Left lung (tissue), 10 donors: ENCODE data around the gene NXT1. TPM values are rescaled to one million over a fixed set of nuclear protein-coding genes. Genes with fewer than 3 reads are reported as not detected.
"Not testable (repeated sequence)": the region's sequence is repeated elsewhere in the genome, so short reads cannot be mapped to it uniquely, and the experiment has no call there.

ENCODE experiments used
- ATAC-seq: fragments of 200-7000 bp; cut with Tn5 transposase; one replicate; pipeline ENCODE4 v1.9.1; 2020; ENCODE audit warnings: moderate library complexity
- DNase-seq, 4 donors: peaks; one replicate each; pipeline ENCODE4 v3.0.0-alpha.2; 2013 to 2020
- H3K27ac ChIP-seq, 2 donors: fragments of 200-600 bp; sonication (generic) in 1 of 2; one replicate each; pipeline versions ENCODE4 v1.5.0 to v1.8.0; 2020 to 2021
- H3K27me3 ChIP-seq, 2 donors: fragments of 200-600 bp; sonication (generic) in 1 of 2; one replicate each; pipeline versions ENCODE4 v1.5.0 to v1.8.0; 2020 to 2021
- H3K36me3 ChIP-seq, 2 donors: fragments of 200-600 bp; sonication (generic) in 1 of 2; one replicate each; pipeline versions ENCODE4 v1.5.0 to v1.8.0; 2020 to 2021
- H3K4me1 ChIP-seq, 2 donors: fragments of 200-600 bp; one replicate each; pipeline ENCODE4 v1.8.0; 2021
- H3K4me3 ChIP-seq, 2 donors: fragments of 200-600 bp; sonication (generic) in 1 of 2; one replicate each; pipeline versions ENCODE4 v1.5.0 to v1.8.0; 2020 to 2021; ENCODE audit warnings: mild to moderate bottlenecking in 1 of 2
- H3K9me3 ChIP-seq, 2 donors: fragments of 200-600 bp; sonication (generic) in 1 of 2; one replicate each; pipeline versions ENCODE4 v1.5.0 to v1.8.0; 2020 to 2021
- CTCF ChIP-seq, 2 donors: fragments of 200-600 bp; sonication (generic) in 1 of 2; IDR thresholded peaks; one replicate each; pipeline versions ENCODE4 v1.5.0 to v1.8.0; 2021; ENCODE audit warnings: antibody characterized with exemption in 2 of 2
- intact Hi-C, 2 donors: fragments of 100-400 bp; cut with DNase I; formaldehyde crosslinking; loops; one replicate each; pipeline versions ENCODE4 v1.11.2 to v1.14.2; 2022
- polyA plus RNA-seq, 6 donors: library from polyadenylated mRNA; unstranded; fragments of 120-200 nt; gene quantifications; one replicate each; pipeline ENCODE4 v1.2.1, GENCODE V29; 2013; ENCODE audit not compliant: insufficient read length in 6 of 6
- total RNA-seq, 2 donors: library from RNA; stranded (reverse); fragmentation: NEBNext Ultra II Directional; extraction: Animal tissue kit (Norgen Biotek cat#: 25700); gene quantifications; one replicate each; pipeline ENCODE4 v1.2.1, GENCODE V29; 2021
- donor health status: DM: no; HTN: yes; CAD: no.
- donor health status: DM: no; HTN: no; CAD: no.

NXT1 gene
- total and polyA plus RNA-seq, 8 donors, result 12.0 to 19.4 (median 16.2) TPM

- ATAC-seq (no peak), DNase-seq (no peak)
- no peaks in the 10 kb centered on the region for H3K4me1 ChIP-seq
- no peak overlapping the region for H3K27ac ChIP-seq
- TF ChIP-seq CTCF (IDR thresholded peaks at IDR 0.05), result no peak
- no peaks in the 10 kb centered on the region for H3K9me3 ChIP-seq
- intact Hi-C loops, result loop anchor here in 1 of 2 donors (5.0 to 10.0 kb wide), 2 partner anchors 646 to 1004 kb away; no protein-coding TSS in a partner anchor
- H3K36me3 ChIP-seq, result no peaks in the 10 kb centered on the region
- H3K4me3 ChIP-seq, result no peak overlapping the region
- H3K27me3 ChIP-seq, result no peaks in the 10 kb centered on the region
Measured at GRCh38 chr20:23341073-23341472, 9.5 kb upstream of the NXT1 start.

GRCh38 chr20:23343590-23343989 lies 7.0 kb upstream of the NXT1 start:
- intact Hi-C loops, result loop anchor here in 1 of 2 donors (5.0 to 10.0 kb wide), 2 partner anchors 649 to 1006 kb away; no protein-coding TSS in a partner anchor
- no peak for DNase-seq
- no peak for ATAC-seq
- Histone ChIP-seq H3K27ac (no peak overlapping the region), H3K9me3 (no peaks in the 10 kb centered on the region), H3K27me3 (no peaks in the 10 kb centered on the region), H3K4me3 (no peak overlapping the region), H3K4me1 (no peaks in the 10 kb centered on the region), H3K36me3 (no peaks in the 10 kb centered on the region)
- TF ChIP-seq CTCF (IDR thresholded peaks at IDR 0.05), result no peak

- intact Hi-C loops, result loop anchor here in 1 of 2 donors (5.0 to 10.0 kb wide), 2 partner anchors 650 to 1007 kb away; no protein-coding TSS in a partner anchor
- TF ChIP-seq CTCF (IDR thresholded peaks at IDR 0.05), result no peak
- no peaks in the 10 kb centered on the region for H3K9me3 ChIP-seq
- H3K27ac ChIP-seq, result no peak overlapping the region
- ATAC-seq (no peak), DNase-seq (no peak)
- no peak overlapping the region for H3K4me3 ChIP-seq
- no peaks in the 10 kb centered on the region for H3K27me3 ChIP-seq
- peaks cover 4% of the 10 kb centered on the region in 2 donors for H3K4me1 ChIP-seq
- H3K36me3 ChIP-seq, result no peaks in the 10 kb centered on the region
Measured at GRCh38 chr20:23344336-23344735, 6.3 kb upstream of the NXT1 start.

- no peaks in the 10 kb centered on the region for H3K9me3 ChIP-seq
- H3K27ac ChIP-seq, result no peak overlapping the region
- no peaks in the 10 kb centered on the region for H3K36me3 ChIP-seq
- H3K4me3 ChIP-seq, result no peak overlapping the region
- TF ChIP-seq CTCF (IDR thresholded peaks at IDR 0.05), result no peak
- no peak for DNase-seq
- no peak for ATAC-seq
- peaks cover 6 to 7% of the 10 kb centered on the region in 2 donors for H3K4me1 ChIP-seq
- intact Hi-C loops, result loop anchor here in 1 of 2 donors (10.0 kb wide), 1 partner anchor 651 kb away; no protein-coding TSS in a partner anchor
- no peaks in the 10 kb centered on the region for H3K27me3 ChIP-seq
Measured at GRCh38 chr20:23346002-23346401, 4.6 kb upstream of the NXT1 start.

- intact Hi-C loops, result loop anchor here in 1 of 2 donors (10.0 kb wide), 1 partner anchor 653 kb away; no protein-coding TSS in a partner anchor
- DNase-seq (no peak), ATAC-seq (no peak)
- peaks cover 17 to 22% of the 10 kb centered on the region in 2 donors for H3K4me1 ChIP-seq
- H3K27ac ChIP-seq, result no peak overlapping the region
- no peak overlapping the region for H3K4me3 ChIP-seq
- no peaks in the 10 kb centered on the region for H3K9me3 ChIP-seq
- H3K36me3 ChIP-seq, result no peaks in the 10 kb centered on the region
- no peaks in the 10 kb centered on the region for H3K27me3 ChIP-seq
- TF ChIP-seq CTCF (IDR thresholded peaks at IDR 0.05), result no peak
Measured at GRCh38 chr20:23347791-23348190, 2.8 kb upstream of the NXT1 start.

- intact Hi-C loops, result loop anchor here in 1 of 2 donors (10.0 kb wide), 1 partner anchor 654 kb away; no protein-coding TSS in a partner anchor
- H3K4me1 ChIP-seq, result peaks cover 17 to 25% of the 10 kb centered on the region in 2 donors
- not testable (repeated sequence) for ATAC-seq, H3K4me3 ChIP-seq, H3K9me3 ChIP-seq, H3K36me3 ChIP-seq, H3K27me3 ChIP-seq, DNase-seq, H3K27ac ChIP-seq
Measured at GRCh38 chr20:23348510-23348909, 2.1 kb upstream of the NXT1 start.
